CD14-positive monocyte (primary cell): ENCODE measurements around the gene IL36RN. TPM values are rescaled to one million over a fixed set of nuclear protein-coding genes. Genes with fewer than 3 reads are reported as not detected.

ENCODE experiments used
- DNase-seq, 3 donors: peaks; one replicate each; pipeline ENCODE4 v3.0.0-alpha.2; 2011 to 2022
- H2AFZ ChIP-seq: 2 replicates; pipeline ENCODE4 v1.6.0; 2012; ENCODE audit warnings: mild to moderate bottlenecking, low read depth, low read length, inconsistent platforms; ENCODE audit not compliant: insufficient read depth, poor library complexity, severe bottlenecking
- H3K27ac ChIP-seq, 2 donors: 1 replicate in 1 of 2; 2 replicates in 1 of 2; pipeline ENCODE4 v1.5.1; 2012 to 2013; ENCODE audit warnings: low read length in 2 of 2, control low read depth in 1 of 2, inconsistent platforms in 1 of 2, low read depth in 1 of 2, mild to moderate bottlenecking in 1 of 2
- H3K27me3 ChIP-seq, 2 donors: one replicate each; pipeline versions ENCODE4 v1.6.0 to v1.6.1; 2011 to 2013; ENCODE audit warnings: low read length in 2 of 2; ENCODE audit not compliant: control insufficient read depth in 2 of 2, insufficient read depth in 2 of 2
- H3K36me3 ChIP-seq, 2 donors: replicated peaks in 1 of 2; 1 replicate in 1 of 2; 2 replicates in 1 of 2; pipeline versions ENCODE4 v1.5.1 to v1.6.1; 2012 to 2013; ENCODE audit warnings: low read length in 2 of 2, control low read depth in 1 of 2, inconsistent platforms in 1 of 2, mild to moderate bottlenecking in 1 of 2; ENCODE audit not compliant: insufficient read depth in 2 of 2, control insufficient read depth in 1 of 2
- H3K4me1 ChIP-seq, 2 donors: 1 replicate in 1 of 2; 2 replicates in 1 of 2; pipeline versions ENCODE4 v1.5.1 to v1.6.1; 2012 to 2013; ENCODE audit warnings: low read length in 2 of 2, control low read depth in 1 of 2, inconsistent platforms in 1 of 2, mild to moderate bottlenecking in 1 of 2, moderate library complexity in 1 of 2; ENCODE audit not compliant: insufficient read depth in 2 of 2, control insufficient read depth in 1 of 2
- H3K4me2 ChIP-seq: replicated peaks from 2 replicates; pipeline ENCODE3; 2012; ENCODE audit warnings: low read length, moderate library complexity, mild to moderate bottlenecking; ENCODE audit not compliant: poor library complexity, severe bottlenecking; ENCODE audit errors: extremely low read depth
- H3K4me3 ChIP-seq, 3 experiments: fragments of 200-600 bp in 1 of 3; sonication (generic) in 1 of 3; replicated peaks in 1 of 3; 1 replicate in 2 of 3; 2 replicates in 1 of 3; pipeline ENCODE4 v1.5.1; 2011 to 2013; ENCODE audit warnings: low read length in 3 of 3, mild to moderate bottlenecking in 3 of 3, control low read depth in 2 of 3, low read depth in 2 of 3, inconsistent platforms in 1 of 3, moderate library complexity in 1 of 3
- H3K79me2 ChIP-seq: 2 replicates; pipeline ENCODE4 v1.6.0; 2012; ENCODE audit warnings: mild to moderate bottlenecking, control low read depth, inconsistent platforms, low read length, moderate library complexity; ENCODE audit not compliant: insufficient read depth
- H3K9ac ChIP-seq: 2 replicates; pipeline ENCODE4 v1.6.0; 2017; ENCODE audit warnings: low read length, mild to moderate bottlenecking; ENCODE audit not compliant: insufficient read depth, poor library complexity, severe bottlenecking
- H3K9me3 ChIP-seq, 2 donors: replicated peaks in 1 of 2; 1 replicate in 1 of 2; 2 replicates in 1 of 2; pipeline versions ENCODE4 v1.5.1 to v1.6.1; 2012 to 2013; ENCODE audit warnings: low read length in 2 of 2, control low read depth in 1 of 2; ENCODE audit not compliant: control insufficient read depth in 1 of 2, insufficient read depth in 1 of 2
- H4K20me1 ChIP-seq: 2 replicates; pipeline ENCODE4 v1.6.0; 2012; ENCODE audit warnings: mild to moderate bottlenecking, low read length, control low read depth, moderate library complexity; ENCODE audit not compliant: insufficient read depth
- H3K27ac Mint-ChIP-seq, 7 donors: one replicate each; pipeline ENCODE4 v1.8.0; 2020; ENCODE audit warnings: mild to moderate bottlenecking in 7 of 7, mixed read lengths in 7 of 7, moderate library complexity in 6 of 7, inconsistent platforms in 2 of 7
- H3K27me3 Mint-ChIP-seq, 3 donors: one replicate each; pipeline ENCODE4 v1.8.0; 2021 to 2022; ENCODE audit warnings: low read depth in 3 of 3, mild to moderate bottlenecking in 3 of 3, mixed read lengths in 3 of 3, moderate library complexity in 3 of 3, inconsistent platforms in 1 of 3
- H3K36me3 Mint-ChIP-seq, 2 donors: one replicate each; pipeline ENCODE4 v1.8.0; 2020; ENCODE audit warnings: mixed read lengths in 2 of 2, inconsistent platforms in 1 of 2, mild to moderate bottlenecking in 1 of 2
- H3K4me1 Mint-ChIP-seq: one replicate; pipeline ENCODE4 v1.8.0; 2020; ENCODE audit warnings: mild to moderate bottlenecking, mixed read lengths
- H3K4me3 Mint-ChIP-seq, 2 donors: one replicate each; pipeline ENCODE4 v1.8.0; 2020; ENCODE audit warnings: mild to moderate bottlenecking in 2 of 2, mixed read lengths in 2 of 2, moderate library complexity in 1 of 2
- H3K9me3 Mint-ChIP-seq, 7 donors: one replicate each; pipeline ENCODE4 v1.8.0; 2020 to 2022; ENCODE audit warnings: mixed read lengths in 7 of 7, mild to moderate bottlenecking in 6 of 7, moderate library complexity in 6 of 7, inconsistent platforms in 2 of 7
- CTCF ChIP-seq: fragments of 200-600 bp; IDR thresholded peaks from one replicate; pipeline ENCODE4 v1.8.0; 2022; ENCODE audit warnings: antibody characterized with exemption, mild to moderate bottlenecking
- WGBS: methylation state at CpG from one replicate; pipeline ENCODE4 v1.1.5; 2013; ENCODE audit warnings: missing lambda C conversion rate; ENCODE audit not compliant: insufficient coverage; 5-methylcytosine and 5-hydroxymethylcytosine counted together
- intact Hi-C, 2 donors: fragments of 100-400 bp; cut with micrococcal nuclease; formaldehyde crosslinking; loops; one replicate each; pipeline versions ENCODE4 v1.15.0 to v1.15.1; 2023
- polyA plus RNA-seq, 3 donors: library from polyadenylated mRNA; depleted of rRNA in 1 of 3; unstranded in 2 of 3; stranded (reverse) in 1 of 3; fragments of 300-500 nt in 2 of 3; fragments of >200 nt in 1 of 3; fragmentation: Illumina TruSeq in 2 of 3; gene quantifications; 1 replicate in 2 of 3; 2 replicates in 1 of 3; pipeline ENCODE4 v1.2.3, GENCODE V29; 2012 to 2021

The IL36RN gene
- polyA plus RNA-seq, 3 donors, result not detected

GRCh38 chr2:113102133-113102532 is 43.1 kb downstream of the IL36RN start:
- DNase-seq, result no peak
- peaks cover 0 to 3% of the 10 kb centered on the region in 2 donors for H3K9me3 ChIP-seq
- H3K27me3 ChIP-seq, result no peaks in the 10 kb centered on the region
- Mint-ChIP-seq H3K27me3 (peaks cover 0 to 7% (median 1%) of the 10 kb centered on the region in 3 donors), H3K4me1 (peaks cover 24% of the 10 kb centered on the region), H3K27ac (no peak overlapping the region), H3K4me3 (no peak overlapping the region), H3K9me3 (peaks cover 5 to 14% (median 9%) of the 10 kb centered on the region in 7 donors), H3K36me3 (peaks cover 3 to 4% of the 10 kb centered on the region in 2 donors)
- H3K4me1 ChIP-seq, result peaks cover 0 to 11% of the 10 kb centered on the region in 2 donors
- H3K9ac ChIP-seq, result no peak overlapping the region
- intact Hi-C loops, result no loop called here
- no peak for TF ChIP-seq CTCF
- no peaks in the 10 kb centered on the region for H4K20me1 ChIP-seq
- H2AFZ ChIP-seq, result no peak overlapping the region
- no peak overlapping the region for H3K4me3 ChIP-seq
- H3K27ac ChIP-seq, result no peak overlapping the region
- no CpG with 5 or more reads among the region's 2 CpGs for WGBS
- no peak overlapping the region for H3K4me2 ChIP-seq
- no peaks in the 10 kb centered on the region for H3K36me3 ChIP-seq
- no peaks in the 10 kb centered on the region for H3K79me2 ChIP-seq

- H3K4me3 ChIP-seq, result no peak overlapping the region
- H4K20me1 ChIP-seq, result no peaks in the 10 kb centered on the region
- Mint-ChIP-seq H3K27ac (no peak overlapping the region), H3K4me3 (no peak overlapping the region), H3K9me3 (peaks cover 0 to 7% (median 5%) of the 10 kb centered on the region in 7 donors), H3K4me1 (peaks cover 16% of the 10 kb centered on the region), H3K36me3 (peaks cover 3 to 4% of the 10 kb centered on the region in 2 donors), H3K27me3 (peaks cover 0 to 7% (median 0%) of the 10 kb centered on the region in 3 donors)
- H3K79me2 ChIP-seq, result no peaks in the 10 kb centered on the region
- no peak for DNase-seq
- WGBS, result 98% methylated on average over 4 of the region's 4 CpGs
- intact Hi-C loops, result no loop called here
- H3K4me1 ChIP-seq, result peaks cover 0 to 3% of the 10 kb centered on the region in 2 donors
- no peaks in the 10 kb centered on the region for H3K36me3 ChIP-seq
- no peak overlapping the region for H2AFZ ChIP-seq
- no peak overlapping the region for H3K9ac ChIP-seq
- H3K4me2 ChIP-seq, result no peak overlapping the region
- TF ChIP-seq CTCF, result no peak
- peaks cover 0 to 3% of the 10 kb centered on the region in 2 donors for H3K9me3 ChIP-seq
- H3K27ac ChIP-seq, result no peak overlapping the region
- no peaks in the 10 kb centered on the region for H3K27me3 ChIP-seq
Measured at GRCh38 chr2:113103277-113103676, 44.3 kb downstream of the IL36RN start.
